ENCODE results near the gene LGR6.
"Not testable (repeated sequence)": the region's sequence is repeated elsewhere in the genome, so short reads cannot be mapped to it uniquely, and the experiment has no call there.

The LGR6 gene

GRCh38 chr1:202193614-202194327 lies at the start of gene LGR6:
LGR6 (plus strand) TSS chr1:202193799; CDS start chr1:202193990, 191 bp downstream.
- DNase-seq (ENCODE audit: low read depth): no peak

- DNase-seq (ENCODE audit: low read depth): peak; percentile 49
Measured at GRCh38 chr1:202144402-202145067, 49.1 kb upstream of the LGR6 start, which contains the start of gene ARL8A. ARL8A (minus strand) TSS chr1:202144737; CDS start chr1:202144572, 165 bp downstream.

GRCh38 chr1:202145068-202145743 lies 48.4 kb upstream of the LGR6 start:
- no peak for DNase-seq (ENCODE audit: low read depth)

GRCh38 chr1:202145744-202146140 lies 47.9 kb upstream of the LGR6 start:
- DNase-seq (ENCODE audit: low read depth): not testable (repeated sequence)

GRCh38 chr1:202146279-202146678 lies 47.3 kb upstream of the LGR6 start:
- no peak for DNase-seq (ENCODE audit: low read depth)

- DNase-seq (ENCODE audit: low read depth): no peak
Measured at GRCh38 chr1:202146993-202147392, 46.6 kb upstream of the LGR6 start.

GRCh38 chr1:202148391-202148790 lies 45.2 kb upstream of the LGR6 start:
- no peak for DNase-seq (ENCODE audit: low read depth)

GRCh38 chr1:202149566-202149965 lies 44.0 kb upstream of the LGR6 start:
- DNase-seq (ENCODE audit: low read depth): no peak

GRCh38 chr1:202150187-202150586 lies 43.4 kb upstream of the LGR6 start:
- DNase-seq (ENCODE audit: low read depth): no peak

GRCh38 chr1:202150602-202151001 lies 43.0 kb upstream of the LGR6 start:
- DNase-seq (ENCODE audit: low read depth): no peak

- DNase-seq (ENCODE audit: low read depth): no peak
Measured at GRCh38 chr1:202151045-202151444, 42.6 kb upstream of the LGR6 start.

- no peak for DNase-seq (ENCODE audit: low read depth)
Measured at GRCh38 chr1:202152399-202152798, 41.2 kb upstream of the LGR6 start.

GRCh38 chr1:202153284-202153683 lies 40.3 kb upstream of the LGR6 start:
- no peak for DNase-seq (ENCODE audit: low read depth)

- no peak for DNase-seq (ENCODE audit: low read depth)
Measured at GRCh38 chr1:202154148-202154765, 39.3 kb upstream of the LGR6 start.

GRCh38 chr1:202154766-202155477 lies 38.7 kb upstream of the LGR6 start:
- no peak for DNase-seq (ENCODE audit: low read depth)

GRCh38 chr1:202155478-202156021 lies 38.0 kb upstream of the LGR6 start:
- no peak for DNase-seq (ENCODE audit: low read depth)

GRCh38 chr1:202156590-202156989 lies 37.0 kb upstream of the LGR6 start:
- no peak for DNase-seq (ENCODE audit: low read depth)

- no peak for DNase-seq (ENCODE audit: low read depth)
Measured at GRCh38 chr1:202157945-202158344, 35.7 kb upstream of the LGR6 start.

- DNase-seq (ENCODE audit: low read depth): no peak
Measured at GRCh38 chr1:202158810-202159533, 34.6 kb upstream of the LGR6 start.

GRCh38 chr1:202159534-202160371 lies 33.8 kb upstream of the LGR6 start:
- DNase-seq (ENCODE audit: low read depth): peak; percentile 45

Measured in stimulated activated CD8-positive, alpha-beta memory T cell treated with anti-CD3 and anti-CD28 coated beads, Interleukin-12 subunit alpha, Interleukin-12 subunit beta, amount 100 ng/mL, for 4 hours (primary cell).